ENCODE measurements around the gene ADORA2B. TPM values are rescaled to one million over a fixed set of nuclear protein-coding genes. Genes with fewer than 3 reads are reported as not detected.

The ADORA2B gene
- total RNA-seq, 1 donor from 2014 or later, result 4.0 TPM

GRCh38 chr17:15999974-16000827 is 55.3 kb downstream of the ADORA2B start:
- FAIRE-seq (no peak), DNase-seq (ENCODE audit: low read depth) (peak; percentile 30)
- peak overlapping the region; percentile 94 for H3K4me3 Mint-ChIP-seq (ENCODE audit: unreplicated experiment)

GRCh38 chr17:16001226-16001897 is 56.4 kb downstream of the ADORA2B start:
- H3K36me3 Mint-ChIP-seq (ENCODE audit: low read depth, unreplicated experiment), result peaks cover 33% of the 10 kb centered on the region
- H3K9ac ChIP-seq (ENCODE audit: low read length), result peak overlapping the region; percentile 96

More at GRCh38 chr17:15999974-16000827, 55.3 kb downstream of the ADORA2B start:
- peak overlapping the region; percentile 96 for H3K27ac ChIP-seq (ENCODE audit: low read depth, low read length)
- H3K4me1 Mint-ChIP-seq (ENCODE audit: low read depth, unreplicated experiment), result peaks cover 9% of the 10 kb centered on the region
- peak overlapping the region; percentile 85 for H3K4me3 ChIP-seq (ENCODE audit: insufficient read depth, low read depth, low read length)
- peaks cover 32% of the 10 kb centered on the region for H3K36me3 Mint-ChIP-seq (ENCODE audit: low read depth, unreplicated experiment)
- no peak for TF ChIP-seq CTCF (IDR thresholded peaks at IDR 0.05; ENCODE audit: insufficient read depth, low read depth, low read length)
- TF ChIP-seq EZH2 (IDR thresholded peaks at IDR 0.05; ENCODE audit: insufficient read depth, low read length), result no peak
- peaks cover 46% of the 10 kb centered on the region for H3K79me2 ChIP-seq (ENCODE audit: insufficient read depth, low read length)
- peak overlapping the region; percentile 91 for H3K4me2 ChIP-seq (ENCODE audit: low read length)
- peak overlapping the region; percentile 67 for H3K27ac Mint-ChIP-seq (ENCODE audit: unreplicated experiment)
- peaks cover 16% of the 10 kb centered on the region for H3K4me1 ChIP-seq (ENCODE audit: insufficient read depth, low read length)
- no peaks in the 10 kb centered on the region for H3K27me3 Mint-ChIP-seq (ENCODE audit: low read depth, unreplicated experiment)
- H3K36me3 ChIP-seq (ENCODE audit: insufficient read depth, low read length), result peaks cover 35% of the 10 kb centered on the region
- H3K9me3 Mint-ChIP-seq (ENCODE audit: unreplicated experiment), result no peaks in the 10 kb centered on the region
- H3K9ac ChIP-seq (ENCODE audit: low read length), result peak overlapping the region; percentile 96
- peaks cover 30% of the 10 kb centered on the region for H4K20me1 ChIP-seq (ENCODE audit: insufficient read depth, low read length)
- no peaks in the 10 kb centered on the region for H3K27me3 ChIP-seq (ENCODE audit: insufficient read depth, low read length)
- H2AFZ ChIP-seq (ENCODE audit: low read depth, low read length), result no peak overlapping the region
- no peaks in the 10 kb centered on the region for H3K9me3 ChIP-seq (ENCODE audit: insufficient read depth, low read depth, low read length)

More at GRCh38 chr17:16001226-16001897, 56.4 kb downstream of the ADORA2B start:
- FAIRE-seq (no peak), DNase-seq (ENCODE audit: low read depth) (no peak)
- peaks cover 41% of the 10 kb centered on the region for H3K36me3 ChIP-seq (ENCODE audit: insufficient read depth, low read length)
- H2AFZ ChIP-seq (ENCODE audit: low read depth, low read length), result no peak overlapping the region
- no peak overlapping the region for H3K27ac ChIP-seq (ENCODE audit: low read depth, low read length)
- H3K9me3 ChIP-seq (ENCODE audit: insufficient read depth, low read depth, low read length), result no peaks in the 10 kb centered on the region
- H3K79me2 ChIP-seq (ENCODE audit: insufficient read depth, low read length), result peaks cover 48% of the 10 kb centered on the region
- H3K4me1 ChIP-seq (ENCODE audit: insufficient read depth, low read length), result peaks cover 16% of the 10 kb centered on the region
- no peak for TF ChIP-seq CTCF (IDR thresholded peaks at IDR 0.05; ENCODE audit: insufficient read depth, low read depth, low read length)
- Mint-ChIP-seq H3K4me1 (ENCODE audit: low read depth, unreplicated experiment) (peaks cover 9% of the 10 kb centered on the region), H3K4me3 (ENCODE audit: unreplicated experiment) (peak overlapping the region; percentile 94), H3K27ac (ENCODE audit: unreplicated experiment) (no peak overlapping the region), H3K9me3 (ENCODE audit: unreplicated experiment) (no peaks in the 10 kb centered on the region), H3K27me3 (ENCODE audit: low read depth, unreplicated experiment) (no peaks in the 10 kb centered on the region)
- H4K20me1 ChIP-seq (ENCODE audit: insufficient read depth, low read length), result peaks cover 30% of the 10 kb centered on the region
- H3K4me3 ChIP-seq (ENCODE audit: insufficient read depth, low read depth, low read length), result peak overlapping the region; percentile 85
- no peaks in the 10 kb centered on the region for H3K27me3 ChIP-seq (ENCODE audit: insufficient read depth, low read length)
- peak overlapping the region; percentile 91 for H3K4me2 ChIP-seq (ENCODE audit: low read length)
